Uterus (tissue), 4 donors: ENCODE data around the gene PRDM2. TPM values are rescaled to one million over a fixed set of nuclear protein-coding genes. Genes with fewer than 3 reads are reported as not detected.

ENCODE experiments used
- DNase-seq, 2 donors: peaks; one replicate each; pipeline ENCODE4 v3.0.0-alpha.2; 2019 to 2020
- H3K27ac ChIP-seq, 2 donors: fragments of 200-600 bp; sonication (generic); 1 replicate in 1 of 2; 2 replicates in 1 of 2; pipeline ENCODE4 v1.5.1; 2016 to 2018
- H3K27me3 ChIP-seq, 2 donors: fragments of 200-600 bp; sonication (generic); one replicate each; pipeline ENCODE4 v1.5.1; 2018 to 2019; ENCODE audit warnings: control low read depth in 1 of 2
- H3K36me3 ChIP-seq, 2 donors: fragments of 200-600 bp; sonication (generic); one replicate each; pipeline ENCODE4 v1.5.1; 2019; ENCODE audit warnings: control low read depth in 1 of 2
- H3K4me1 ChIP-seq, 2 donors: fragments of 200-600 bp; sonication (generic); one replicate each; pipeline ENCODE4 v1.5.1; 2018 to 2019; ENCODE audit warnings: control low read depth in 1 of 2
- H3K4me3 ChIP-seq, 2 donors: fragments of 200-600 bp; sonication (generic); 1 replicate in 1 of 2; 2 replicates in 1 of 2; pipeline ENCODE4 v1.5.1; 2018 to 2019; ENCODE audit warnings: mild to moderate bottlenecking in 1 of 2
- H3K9me3 ChIP-seq, 2 donors: fragments of 200-600 bp; sonication (generic); one replicate each; pipeline ENCODE4 v1.5.1; 2019; ENCODE audit warnings: control low read depth in 1 of 2
- CTCF ChIP-seq, 4 experiments: fragments of 200-600 bp in 2 of 4; fragments of 450-650 bp in 2 of 4; sonication (generic) in 2 of 4; IDR thresholded peaks; one replicate each; pipeline ENCODE4 v1.5.1; 2016 to 2019; ENCODE audit warnings: antibody characterized with exemption in 4 of 4, mild to moderate bottlenecking in 2 of 4, moderate library complexity in 1 of 4
- POLR2A ChIP-seq, 2 donors: fragments of 450-650 bp; IDR thresholded peaks; one replicate each; pipeline ENCODE4 v1.6.1; 2016; ENCODE audit warnings: antibody characterized with exemption in 2 of 2, mild to moderate bottlenecking in 1 of 2, moderate library complexity in 1 of 2
- intact Hi-C: fragments of 100-400 bp; cut with DNase I; formaldehyde crosslinking; loops from one replicate; pipeline ENCODE4 v1.15.1; 2023; ENCODE audit warnings: low total_unique reads
- total RNA-seq, 4 donors: library from RNA; depleted of rRNA in 3 of 4; stranded (reverse); fragments of >200 nt in 3 of 4; gene quantifications; one replicate each; pipeline versions ENCODE4 v1.1.0 to v1.2.4, GENCODE V29; 2014 to 2023
- donor health status: DM: yes; HTN: yes; CAD: no.

The PRDM2 gene
- total RNA-seq, 4 donors from 2014 or later = 13.1 to 72.8 (median 37.0) TPM

GRCh38 chr1:13790290-13791030 is 90.5 kb downstream of the PRDM2 start:
- no peaks in the 10 kb centered on the region for H3K27me3 ChIP-seq
- intact Hi-C loops = no loop called here
- TF ChIP-seq CTCF (IDR thresholded peaks at IDR 0.05) = no peak
- TF ChIP-seq POLR2A (IDR thresholded peaks at IDR 0.05) = no peak
- H3K27ac ChIP-seq = no peak overlapping the region
- H3K4me3 ChIP-seq = no peak overlapping the region
- no peaks in the 10 kb centered on the region for H3K4me1 ChIP-seq
- H3K9me3 ChIP-seq = no peaks in the 10 kb centered on the region
- no peaks in the 10 kb centered on the region for H3K36me3 ChIP-seq
- no peak for DNase-seq

GRCh38 chr1:13792419-13792818 is 92.4 kb downstream of the PRDM2 start:
- no peaks in the 10 kb centered on the region for H3K27me3 ChIP-seq
- no peaks in the 10 kb centered on the region for H3K9me3 ChIP-seq
- intact Hi-C loops = no loop called here
- no peak overlapping the region for H3K27ac ChIP-seq
- H3K4me3 ChIP-seq = no peak overlapping the region
- TF ChIP-seq POLR2A (IDR thresholded peaks at IDR 0.05) (no peak), CTCF (IDR thresholded peaks at IDR 0.05) (no peak)
- no peaks in the 10 kb centered on the region for H3K36me3 ChIP-seq
- no peaks in the 10 kb centered on the region for H3K4me1 ChIP-seq
- no peak for DNase-seq

DNA sequence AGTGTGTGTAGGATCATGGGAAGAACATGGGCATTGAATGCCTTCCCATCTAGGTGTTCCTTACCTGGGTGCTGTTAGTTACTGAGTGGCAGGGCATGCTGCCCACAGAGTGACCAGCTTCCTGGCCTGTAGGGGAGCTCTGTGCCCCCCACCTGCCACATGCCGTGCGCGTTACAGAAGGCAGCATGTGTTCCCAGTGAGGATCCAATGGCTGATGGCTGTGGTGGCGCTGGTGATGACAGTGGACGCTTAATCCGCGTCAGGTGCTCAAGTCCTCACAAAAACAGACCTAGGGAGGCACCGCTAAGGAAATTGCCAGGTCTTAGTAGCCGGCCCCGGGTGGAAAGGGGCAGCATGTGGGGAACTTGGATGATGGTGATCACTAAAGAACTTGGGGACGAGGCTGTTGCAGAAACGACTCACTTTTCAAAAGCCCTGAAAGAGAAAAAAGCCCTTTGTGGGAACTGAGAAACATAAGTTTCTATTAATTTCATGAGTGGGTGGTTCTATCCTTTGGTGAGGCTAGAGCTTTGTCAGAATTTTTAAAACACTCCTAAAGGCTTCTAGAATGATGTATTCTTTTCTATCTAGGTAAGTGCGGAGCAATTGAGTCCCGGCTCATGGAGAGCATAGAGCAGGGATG is 93.2 kb downstream of the PRDM2 start:
- TF ChIP-seq CTCF (IDR thresholded peaks at IDR 0.05) = no peak
- TF ChIP-seq POLR2A (IDR thresholded peaks at IDR 0.05) = no peak
- intact Hi-C loops = no loop called here
- no peak overlapping the region for H3K27ac ChIP-seq

DNA sequence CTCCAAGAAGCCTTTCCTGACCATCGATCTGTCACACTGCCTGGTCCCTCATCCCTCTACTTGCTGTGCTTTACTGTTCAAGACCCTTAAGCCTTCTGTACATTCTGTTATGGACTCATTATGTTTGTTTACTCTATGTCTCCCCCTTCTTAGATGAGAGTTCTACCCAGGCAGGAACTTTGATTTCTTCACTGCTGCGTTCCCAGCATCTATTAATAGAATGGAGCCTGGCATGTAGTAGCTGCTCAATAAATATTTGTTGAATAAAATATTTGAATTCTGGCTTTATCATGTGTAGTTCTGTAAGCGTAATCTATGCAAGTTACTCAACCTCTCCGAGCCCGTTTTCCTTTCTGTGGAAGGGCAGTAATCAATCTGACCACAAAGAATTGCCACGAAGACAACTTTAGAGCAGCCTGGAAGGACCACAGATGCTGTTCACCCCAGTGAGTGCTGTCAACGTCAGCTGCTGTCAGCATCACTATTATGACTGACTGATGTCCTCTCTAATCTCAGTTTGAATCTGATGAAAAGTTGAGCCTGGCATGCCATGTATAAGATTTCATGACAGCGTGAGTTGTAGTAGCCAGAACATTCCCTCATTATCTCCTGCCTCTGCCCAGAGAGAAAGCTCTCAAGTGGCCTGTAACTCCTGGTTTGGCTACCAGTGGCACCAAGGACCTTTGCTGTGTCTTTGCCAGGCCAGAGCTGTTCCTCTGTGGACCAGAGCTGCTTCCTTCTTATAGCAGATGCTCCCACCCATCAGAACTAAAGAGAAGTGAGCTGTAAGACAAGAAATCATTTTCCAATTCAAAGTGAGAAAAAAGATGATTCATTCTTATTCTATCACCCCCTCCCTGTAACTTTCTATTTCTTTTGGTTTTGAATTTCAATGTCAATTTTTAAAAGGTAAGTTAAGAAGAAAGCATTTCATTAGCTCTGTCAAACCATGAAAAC is 94.5 kb downstream of the PRDM2 start:
- no peak overlapping the region for H3K27ac ChIP-seq

More for the DNA sequence above, 93.2 kb downstream of the PRDM2 start:
- no peaks in the 10 kb centered on the region for H3K4me1 ChIP-seq
- H3K4me3 ChIP-seq = no peak overlapping the region
- H3K36me3 ChIP-seq = no peaks in the 10 kb centered on the region
- no peaks in the 10 kb centered on the region for H3K9me3 ChIP-seq
- DNase-seq = no peak
- H3K27me3 ChIP-seq = no peaks in the 10 kb centered on the region

More for the DNA sequence above, 94.5 kb downstream of the PRDM2 start:
- intact Hi-C loops = no loop called here
- DNase-seq = no peak
- no peaks in the 10 kb centered on the region for H3K4me1 ChIP-seq
- TF ChIP-seq POLR2A (IDR thresholded peaks at IDR 0.05) (no peak), CTCF (IDR thresholded peaks at IDR 0.05) (no peak)
- no peak overlapping the region for H3K4me3 ChIP-seq
- H3K36me3 ChIP-seq = no peaks in the 10 kb centered on the region
- H3K9me3 ChIP-seq = no peaks in the 10 kb centered on the region
- no peaks in the 10 kb centered on the region for H3K27me3 ChIP-seq
